Skeletal muscle satellite cell (primary cell): Measurements from ENCODE around the gene TMEM119.
"Not testable (repeated sequence)": the region's sequence is repeated elsewhere in the genome, so short reads cannot be mapped to it uniquely, and the experiment has no call there.

ENCODE experiments used
- H3K27me3 ChIP-seq: 2 replicates; pipeline ENCODE4 v1.7.0; 2013; ENCODE audit warnings: low read length; ENCODE audit not compliant: control insufficient read depth, insufficient read depth
- H3K36me3 ChIP-seq: 2 replicates; pipeline ENCODE4 v1.7.0; 2013; ENCODE audit warnings: mild to moderate bottlenecking, control low read depth, low read length; ENCODE audit not compliant: insufficient read depth
- H3K4me1 ChIP-seq: 2 replicates; pipeline ENCODE4 v1.7.0; 2013; ENCODE audit warnings: low read length; ENCODE audit not compliant: control insufficient read depth, insufficient read depth
- H3K4me2 ChIP-seq: 2 replicates; pipeline ENCODE4 v1.7.0; 2013; ENCODE audit warnings: mild to moderate bottlenecking, low read length
- H3K4me3 ChIP-seq: 2 replicates; pipeline ENCODE4 v1.7.0; 2013; ENCODE audit warnings: low read length
- H3K9ac ChIP-seq: 2 replicates; pipeline ENCODE4 v1.7.0; 2013; ENCODE audit warnings: mild to moderate bottlenecking, low read depth, low read length, moderate library complexity
- H3K9me3 ChIP-seq: replicated peaks from 2 replicates; pipeline ENCODE4 v1.7.0; 2013; ENCODE audit warnings: mild to moderate bottlenecking, control low read depth, low read length

The TMEM119 gene

DNA sequence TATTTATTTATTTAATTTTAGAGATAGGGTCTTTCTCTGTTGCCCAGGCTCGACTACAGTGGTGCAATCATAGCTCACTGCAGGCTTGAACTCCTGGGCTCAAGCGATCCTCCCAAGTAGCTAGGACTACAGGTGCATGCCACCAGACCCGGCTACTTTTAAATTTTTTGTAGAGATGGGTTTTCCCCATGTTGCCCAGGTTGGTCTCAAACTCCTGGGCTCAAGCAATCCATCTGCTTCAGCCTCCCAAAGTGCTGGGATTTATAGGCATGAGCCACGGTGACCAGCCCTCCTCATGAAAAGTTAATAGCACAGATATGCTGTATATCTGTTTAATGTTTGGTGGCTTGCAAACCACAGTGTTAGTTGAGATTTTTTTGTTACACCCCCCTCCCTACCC lies 33.4 kb upstream of the TMEM119 start:
- H3K9me3 ChIP-seq, H3K4me3 ChIP-seq, H3K4me2 ChIP-seq, H3K36me3 ChIP-seq, H3K9ac ChIP-seq, H3K27me3 ChIP-seq: not testable (repeated sequence)
- H3K4me1 ChIP-seq = peaks cover 60% of the 10 kb centered on the region

DNA sequence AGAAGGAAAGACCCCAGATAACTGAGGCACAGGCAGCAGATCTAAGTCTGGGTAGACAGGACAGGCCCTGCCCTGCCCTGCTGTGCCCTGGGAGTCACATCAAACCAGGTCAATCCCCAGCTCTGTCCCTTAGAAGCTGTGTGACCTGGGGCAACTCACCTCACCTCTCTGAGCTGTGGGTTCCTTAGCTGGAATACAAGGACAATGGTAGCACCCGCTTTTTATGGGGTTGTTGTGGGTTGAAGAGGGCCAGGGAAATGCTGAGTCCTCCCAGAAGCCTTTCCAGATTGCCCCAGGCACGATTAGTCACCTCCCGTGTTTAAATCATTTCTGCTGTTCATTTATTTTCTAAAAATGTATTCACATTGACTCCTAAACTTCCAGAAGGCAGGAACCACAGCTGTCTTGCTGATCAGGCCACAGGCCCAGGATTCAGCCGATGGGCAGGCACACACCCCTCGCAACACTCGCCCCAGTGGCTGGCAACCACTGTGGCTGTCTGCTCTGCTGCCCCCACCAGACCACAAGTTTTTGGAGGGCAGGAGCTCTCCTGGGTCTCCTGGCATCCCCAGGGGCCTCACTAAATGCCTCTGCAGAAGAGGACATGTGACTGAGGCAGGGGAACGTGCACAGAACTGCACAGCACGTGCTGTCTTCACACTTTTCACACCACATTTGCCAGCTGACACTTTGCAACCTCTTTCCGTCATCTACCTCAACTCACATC lies 32.8 kb upstream of the TMEM119 start:
- H3K4me1 ChIP-seq = peaks cover 58% of the 10 kb centered on the region
- H3K4me3 ChIP-seq = no peak overlapping the region
- no peaks in the 10 kb centered on the region for H3K27me3 ChIP-seq
- peak overlapping the region; percentile 15 for H3K4me2 ChIP-seq
- no peaks in the 10 kb centered on the region for H3K36me3 ChIP-seq
- no peaks in the 10 kb centered on the region for H3K9me3 ChIP-seq
- peak overlapping the region; percentile 44 for H3K9ac ChIP-seq

DNA sequence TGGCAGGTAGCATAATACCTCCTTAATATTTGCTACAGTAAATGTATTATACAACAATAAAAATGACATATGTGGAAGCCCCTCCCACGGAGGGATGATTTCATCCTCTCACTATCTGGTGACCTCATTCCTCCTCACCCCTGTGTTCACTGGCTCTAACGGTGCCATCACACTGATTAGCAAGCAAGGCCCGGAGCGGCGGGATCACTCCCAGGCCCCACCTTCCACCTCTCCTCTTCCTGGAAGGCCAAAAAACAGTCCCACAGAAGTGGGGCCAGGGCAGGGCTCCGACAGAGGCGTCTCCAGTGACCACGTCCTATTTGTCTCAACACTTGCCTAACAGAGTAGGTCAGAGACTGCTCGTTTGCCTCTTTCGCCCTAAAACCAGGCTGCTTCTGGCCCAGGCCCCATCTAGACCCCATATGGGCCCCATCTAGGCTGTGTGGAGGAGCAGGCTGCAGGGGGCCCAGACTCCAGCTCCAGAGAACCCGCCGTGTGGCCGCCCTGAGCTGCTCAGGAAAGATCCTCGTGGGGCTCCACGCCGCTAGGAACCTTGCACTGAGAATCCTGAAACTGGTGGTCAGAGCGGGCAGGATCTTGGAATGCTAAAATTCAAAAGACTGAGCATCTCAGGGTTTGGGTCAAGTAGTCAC lies 32.1 kb upstream of the TMEM119 start:
- no peak overlapping the region for H3K4me3 ChIP-seq
- H3K27me3 ChIP-seq = no peaks in the 10 kb centered on the region
- no peaks in the 10 kb centered on the region for H3K9me3 ChIP-seq
- H3K4me1 ChIP-seq = peaks cover 51% of the 10 kb centered on the region
- peak overlapping the region; percentile 15 for H3K4me2 ChIP-seq
- H3K9ac ChIP-seq = peak overlapping the region; percentile 44
- H3K36me3 ChIP-seq = no peaks in the 10 kb centered on the region

DNA sequence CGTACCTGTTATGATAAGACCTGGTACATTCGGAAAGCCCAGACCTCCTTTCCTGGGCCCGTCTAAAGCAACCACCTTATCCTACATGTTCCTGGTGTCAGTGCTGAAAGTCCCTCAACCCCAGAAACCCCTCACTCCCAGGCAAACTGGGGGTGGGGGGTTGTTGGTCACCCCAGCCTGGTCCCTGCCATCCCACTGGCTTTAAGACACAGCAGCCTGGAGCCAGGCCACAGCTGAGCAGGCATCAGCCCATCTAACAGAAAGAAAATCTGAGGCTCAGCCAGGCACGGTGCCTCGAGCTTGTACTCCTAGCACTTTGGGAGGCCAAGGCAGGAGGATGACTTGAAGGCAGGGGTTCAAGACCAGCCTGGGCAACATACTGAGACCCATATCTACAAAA lies 31.3 kb upstream of the TMEM119 start:
- Histone ChIP-seq H3K27me3 (no peaks in the 10 kb centered on the region), H3K4me1 (peaks cover 45% of the 10 kb centered on the region), H3K4me2 (peak overlapping the region; percentile 64), H3K9me3 (no peaks in the 10 kb centered on the region), H3K4me3 (no peak overlapping the region), H3K36me3 (no peaks in the 10 kb centered on the region), H3K9ac (peak overlapping the region; percentile 24)

DNA sequence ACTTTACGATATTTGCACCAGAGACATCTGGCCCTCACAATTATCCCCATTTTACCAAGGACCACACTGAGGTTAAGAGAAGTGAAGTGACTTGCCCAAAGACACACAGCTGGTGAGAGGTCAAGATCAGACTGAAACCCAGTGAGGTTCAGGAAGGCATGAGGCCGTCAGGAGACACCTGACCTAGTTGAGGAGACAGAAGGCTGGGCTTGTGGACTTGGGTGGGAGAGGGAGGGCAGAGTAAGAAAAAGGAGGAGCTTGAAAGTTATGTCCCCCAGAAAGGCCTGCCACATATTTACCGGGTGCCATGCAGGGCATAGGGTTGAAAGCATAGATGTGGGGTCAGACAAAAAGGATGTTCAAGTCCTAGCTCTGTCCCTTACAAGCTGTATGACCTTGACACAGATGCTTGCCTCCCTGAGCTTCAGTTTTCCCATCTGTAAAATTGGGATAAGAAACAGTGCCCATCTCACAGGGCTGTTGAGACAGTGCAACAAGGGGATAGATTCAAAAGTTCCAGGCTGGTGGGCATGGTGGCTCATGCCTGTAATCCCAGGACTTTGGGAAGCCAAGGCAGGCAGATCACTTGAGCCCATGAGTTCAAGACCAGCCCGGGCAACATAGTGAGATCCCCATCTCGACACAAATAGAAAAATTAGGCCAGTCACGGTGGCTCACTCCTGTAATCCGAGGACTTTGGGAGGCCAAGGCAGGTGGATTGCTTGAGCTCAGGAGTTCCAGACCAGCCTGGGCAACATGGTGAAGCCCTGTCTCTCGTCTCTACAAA lies 29.4 kb upstream of the TMEM119 start:
- Histone ChIP-seq H3K36me3 (peaks cover 8% of the 10 kb centered on the region), H3K27me3 (no peaks in the 10 kb centered on the region), H3K9ac (no peak overlapping the region), H3K9me3 (no peaks in the 10 kb centered on the region), H3K4me1 (peaks cover 42% of the 10 kb centered on the region), H3K4me3 (no peak overlapping the region), H3K4me2 (no peak overlapping the region)

DNA sequence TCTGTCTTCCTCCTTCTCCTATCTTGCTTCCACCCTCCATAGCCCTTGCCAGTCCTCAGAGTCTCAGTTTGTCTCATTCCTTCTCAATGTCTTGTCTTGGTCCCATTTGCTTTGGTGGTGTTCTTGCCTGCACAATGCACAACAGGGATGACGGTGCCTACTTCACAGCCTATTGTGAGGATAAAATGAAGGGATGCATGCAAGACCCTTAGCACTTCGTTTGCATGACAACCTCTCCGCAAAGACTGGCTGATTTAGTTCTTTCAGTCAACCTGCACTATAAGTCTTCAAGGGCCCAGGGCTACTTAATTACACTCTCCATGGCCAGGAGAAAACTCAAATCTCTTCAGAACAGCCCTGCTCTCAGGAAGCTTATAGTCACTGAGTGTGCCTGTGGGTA lies 27.3 kb upstream of the TMEM119 start:
- Histone ChIP-seq H3K4me2 (no peak overlapping the region), H3K27me3 (no peaks in the 10 kb centered on the region), H3K4me1 (peaks cover 27% of the 10 kb centered on the region), H3K9ac (no peak overlapping the region), H3K9me3 (no peaks in the 10 kb centered on the region), H3K36me3 (peaks cover 8% of the 10 kb centered on the region), H3K4me3 (no peak overlapping the region)

DNA sequence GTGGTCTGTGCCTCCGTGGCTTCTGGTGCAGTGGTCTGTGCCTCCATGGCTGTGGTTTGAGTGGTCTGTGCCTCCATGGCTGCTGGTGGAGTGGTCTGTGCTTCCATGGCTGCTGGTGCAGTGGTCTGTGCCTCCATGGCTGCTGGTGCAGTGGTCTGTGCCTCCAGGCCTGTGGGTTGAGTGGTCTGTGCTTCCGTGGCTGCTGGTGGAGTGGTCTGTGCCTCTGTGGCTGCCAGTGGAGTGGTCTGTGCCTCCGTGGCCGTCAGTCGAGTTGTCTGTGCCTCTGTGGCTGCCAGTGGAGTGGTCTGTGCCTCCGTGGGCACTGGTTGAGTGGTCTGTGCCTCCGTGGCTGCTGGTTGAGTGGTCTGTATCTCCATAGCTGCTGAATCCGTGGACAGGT lies 25.7 kb upstream of the TMEM119 start:
- peaks cover 8% of the 10 kb centered on the region for H3K36me3 ChIP-seq
- peaks cover 11% of the 10 kb centered on the region for H3K4me1 ChIP-seq
- H3K9ac ChIP-seq = no peak overlapping the region
- no peaks in the 10 kb centered on the region for H3K9me3 ChIP-seq
- no peak overlapping the region for H3K4me3 ChIP-seq
- H3K27me3 ChIP-seq = no peaks in the 10 kb centered on the region
- H3K4me2 ChIP-seq = no peak overlapping the region

DNA sequence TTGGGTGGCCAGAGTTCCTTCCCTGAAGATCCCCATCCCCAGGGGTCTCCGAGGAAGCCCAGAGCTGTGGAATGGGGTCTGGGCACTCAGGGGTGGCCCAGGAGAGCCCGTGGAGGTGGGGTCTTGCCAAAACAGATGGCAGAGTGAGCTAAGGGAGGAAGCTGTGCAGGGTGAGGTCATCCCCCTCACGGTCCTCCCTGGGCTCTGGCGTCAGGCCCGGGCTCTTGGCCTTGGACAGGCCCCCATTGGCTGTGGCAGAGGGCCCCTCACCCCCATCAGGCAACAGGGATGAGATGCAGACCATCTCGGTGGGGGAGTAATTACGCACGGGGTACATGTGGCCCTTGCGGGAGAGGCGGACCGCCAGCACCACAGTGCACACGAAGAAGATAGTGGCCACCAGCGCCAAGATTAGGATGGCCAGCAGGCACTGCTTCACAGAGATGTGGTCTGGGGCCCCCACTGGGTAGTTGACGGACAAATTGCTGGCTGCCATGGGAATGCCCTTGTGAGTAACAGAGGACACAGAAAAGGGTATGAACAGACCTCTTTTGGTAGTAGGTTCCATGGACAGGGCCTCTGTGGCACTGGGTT lies 25.1 kb upstream of the TMEM119 start:
- Histone ChIP-seq H3K36me3 (peaks cover 8% of the 10 kb centered on the region), H3K27me3 (no peaks in the 10 kb centered on the region), H3K4me2 (no peak overlapping the region), H3K9me3 (no peaks in the 10 kb centered on the region), H3K4me3 (no peak overlapping the region), H3K4me1 (peaks cover 5% of the 10 kb centered on the region), H3K9ac (no peak overlapping the region)

DNA sequence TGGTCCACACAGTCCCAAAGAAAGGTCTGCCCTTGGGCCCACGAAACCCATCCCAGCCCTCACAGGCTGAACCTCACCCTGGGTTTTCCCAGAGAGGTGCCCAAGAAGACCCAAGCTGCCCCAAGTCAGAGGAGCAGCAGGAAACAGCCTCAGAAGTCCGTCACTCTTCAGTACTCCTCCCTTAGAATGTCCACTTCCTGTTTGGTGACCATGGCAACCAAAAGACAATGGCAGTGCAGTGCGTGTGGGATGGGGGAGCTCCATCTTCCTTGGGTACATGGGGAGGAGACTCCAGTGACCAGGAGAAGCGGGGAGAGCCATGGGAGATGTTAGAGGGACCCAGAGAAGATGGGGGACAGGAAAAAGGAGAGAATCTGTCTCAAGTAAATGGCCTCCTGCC lies 24.5 kb upstream of the TMEM119 start:
- no peak overlapping the region for H3K4me2 ChIP-seq
- peaks cover 8% of the 10 kb centered on the region for H3K36me3 ChIP-seq
- H3K4me3 ChIP-seq = no peak overlapping the region
- H3K4me1 ChIP-seq = peaks cover 4% of the 10 kb centered on the region
- H3K27me3 ChIP-seq = no peaks in the 10 kb centered on the region
- H3K9ac ChIP-seq = no peak overlapping the region
- H3K9me3 ChIP-seq = no peaks in the 10 kb centered on the region

DNA sequence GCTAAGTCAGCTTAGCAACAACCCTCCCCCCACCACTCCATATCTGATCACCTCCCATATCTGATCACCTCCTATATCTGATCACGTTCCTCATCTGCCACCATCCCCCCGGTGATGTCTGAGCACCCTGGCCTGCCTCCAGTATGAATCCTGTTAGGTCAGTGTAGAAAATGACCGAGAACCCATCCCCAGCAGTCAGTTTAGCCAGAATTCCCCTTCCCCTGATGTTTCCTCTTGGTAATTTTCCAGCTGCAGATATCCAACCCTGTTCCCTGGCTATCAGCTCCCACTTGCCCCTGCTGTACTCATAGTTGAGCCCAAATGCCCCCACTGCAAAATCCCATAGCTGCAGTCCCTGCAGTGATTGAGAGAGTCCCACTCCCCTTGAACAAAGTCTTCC lies 23.3 kb upstream of the TMEM119 start:
- no peak overlapping the region for H3K4me2 ChIP-seq
- no peak overlapping the region for H3K9ac ChIP-seq
- no peaks in the 10 kb centered on the region for H3K9me3 ChIP-seq
- no peaks in the 10 kb centered on the region for H3K27me3 ChIP-seq
- no peak overlapping the region for H3K4me3 ChIP-seq
- H3K4me1 ChIP-seq = peaks cover 13% of the 10 kb centered on the region
- peaks cover 8% of the 10 kb centered on the region for H3K36me3 ChIP-seq

DNA sequence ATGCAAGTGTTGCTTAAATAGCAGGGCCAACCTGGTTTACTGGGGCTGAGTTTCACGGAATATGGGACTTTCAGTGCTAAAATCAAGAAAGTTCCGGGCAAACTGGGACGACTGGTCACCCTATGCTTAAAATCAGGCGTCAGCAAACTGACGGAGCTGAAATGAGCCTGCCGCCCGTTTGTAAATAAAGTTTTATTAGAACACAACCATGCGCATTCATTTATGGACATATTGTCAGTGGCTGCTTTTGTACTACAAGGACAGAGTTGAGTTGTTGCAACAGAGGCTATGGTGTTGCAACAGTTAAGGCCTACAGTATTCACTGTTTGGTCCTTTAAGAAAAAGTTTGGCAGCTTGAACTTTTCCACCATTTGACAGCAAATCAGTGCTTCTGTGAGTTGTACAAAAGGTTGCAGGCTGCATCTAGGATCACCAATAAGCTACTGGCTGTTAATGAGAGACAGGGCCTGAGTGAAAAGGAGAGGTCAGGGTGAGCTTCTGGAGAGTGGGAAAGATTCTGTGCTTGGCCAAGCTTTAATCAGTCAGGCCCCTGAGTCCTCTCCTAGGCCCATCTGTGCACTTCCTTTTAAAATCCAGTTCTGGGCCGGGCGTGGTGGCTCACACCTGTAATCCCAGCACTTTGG lies 22.5 kb upstream of the TMEM119 start:
- H3K9ac ChIP-seq = no peak overlapping the region
- no peak overlapping the region for H3K4me2 ChIP-seq
- no peak overlapping the region for H3K4me3 ChIP-seq
- peaks cover 13% of the 10 kb centered on the region for H3K4me1 ChIP-seq
- peaks cover 8% of the 10 kb centered on the region for H3K36me3 ChIP-seq
- H3K9me3 ChIP-seq = peaks cover 5% of the 10 kb centered on the region
- no peaks in the 10 kb centered on the region for H3K27me3 ChIP-seq
